Endothelial cell of umbilical vein (primary cell): Measurements from ENCODE around the gene SIAE.

Experiments used
- EZH2 ChIP-seq: IDR thresholded peaks from 2 replicates; pipeline ENCODE4 v1.6.1; 2012; ENCODE audit warnings: borderline replicate concordance, low read depth, mild to moderate bottlenecking, moderate library complexity, low read length, inconsistent platforms; ENCODE audit not compliant: severe bottlenecking
- MAX ChIP-seq: IDR thresholded peaks from 2 replicates; pipeline ENCODE4 v1.6.1; 2011; ENCODE audit not compliant: insufficient read depth, insufficient read length
- POLR2A ChIP-seq: IDR thresholded peaks from 2 replicates; pipeline ENCODE4 v1.6.1; 2012; ENCODE audit warnings: low read depth, mild to moderate bottlenecking, control low read depth, low read length
- TF ChIP-seq, protein P1 (sequence below), 2 donors: IDR thresholded peaks; 1 replicate in 1 of 2; 2 replicates in 1 of 2; pipeline ENCODE4 v1.5.1; 2011; ENCODE audit warnings: low read length in 2 of 2, mild to moderate bottlenecking in 2 of 2, moderate library complexity in 2 of 2, control low read depth in 1 of 2, inconsistent platforms in 1 of 2, low read depth in 1 of 2; ENCODE audit not compliant: insufficient read depth in 1 of 2; ENCODE audit errors: extremely low read depth in 1 of 2

DNA sequence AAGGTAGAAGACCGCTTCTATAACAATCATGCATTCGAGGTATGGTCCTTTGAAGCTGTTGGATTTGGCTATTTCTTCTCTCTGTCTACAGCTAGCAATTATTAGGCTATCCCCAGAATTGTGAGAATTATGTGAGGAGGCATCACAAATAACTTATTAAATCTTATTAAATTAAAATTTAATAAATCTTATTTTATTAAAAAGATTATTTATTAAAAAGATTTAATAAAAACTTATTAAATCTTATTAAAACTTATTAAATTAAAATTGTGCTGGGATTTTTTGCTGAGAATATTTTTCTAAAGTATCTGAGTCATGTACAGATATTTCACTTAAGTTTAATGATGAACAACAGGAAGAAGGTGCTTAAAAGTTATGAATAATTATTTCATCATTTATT is 7.9 kb upstream of the SIAE start:
- no peak for TF ChIP-seq EZH2
- TF ChIP-seq MAX, result no peak
- TF ChIP-seq, protein P1, sequence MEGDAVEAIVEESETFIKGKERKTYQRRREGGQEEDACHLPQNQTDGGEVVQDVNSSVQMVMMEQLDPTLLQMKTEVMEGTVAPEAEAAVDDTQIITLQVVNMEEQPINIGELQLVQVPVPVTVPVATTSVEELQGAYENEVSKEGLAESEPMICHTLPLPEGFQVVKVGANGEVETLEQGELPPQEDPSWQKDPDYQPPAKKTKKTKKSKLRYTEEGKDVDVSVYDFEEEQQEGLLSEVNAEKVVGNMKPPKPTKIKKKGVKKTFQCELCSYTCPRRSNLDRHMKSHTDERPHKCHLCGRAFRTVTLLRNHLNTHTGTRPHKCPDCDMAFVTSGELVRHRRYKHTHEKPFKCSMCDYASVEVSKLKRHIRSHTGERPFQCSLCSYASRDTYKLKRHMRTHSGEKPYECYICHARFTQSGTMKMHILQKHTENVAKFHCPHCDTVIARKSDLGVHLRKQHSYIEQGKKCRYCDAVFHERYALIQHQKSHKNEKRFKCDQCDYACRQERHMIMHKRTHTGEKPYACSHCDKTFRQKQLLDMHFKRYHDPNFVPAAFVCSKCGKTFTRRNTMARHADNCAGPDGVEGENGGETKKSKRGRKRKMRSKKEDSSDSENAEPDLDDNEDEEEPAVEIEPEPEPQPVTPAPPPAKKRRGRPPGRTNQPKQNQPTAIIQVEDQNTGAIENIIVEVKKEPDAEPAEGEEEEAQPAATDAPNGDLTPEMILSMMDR (IDR thresholded peaks at IDR 0.05; ENCODE audit: extremely low read depth in 1 of 2, insufficient read depth in 1 of 2, low read depth in 1 of 2, low read length in 2 of 2), result no peak
- no peak for TF ChIP-seq POLR2A
